GM19099 (cell line): ENCODE results near the gene CAPZB.

Experiments used
- POLR2A ChIP-seq: IDR thresholded peaks from 3 replicates; pipeline ENCODE4 v1.6.1; 2011; ENCODE audit warnings: low read depth; ENCODE audit not compliant: insufficient read length; ENCODE audit errors: extremely low read depth

Gene CAPZB

DNA sequence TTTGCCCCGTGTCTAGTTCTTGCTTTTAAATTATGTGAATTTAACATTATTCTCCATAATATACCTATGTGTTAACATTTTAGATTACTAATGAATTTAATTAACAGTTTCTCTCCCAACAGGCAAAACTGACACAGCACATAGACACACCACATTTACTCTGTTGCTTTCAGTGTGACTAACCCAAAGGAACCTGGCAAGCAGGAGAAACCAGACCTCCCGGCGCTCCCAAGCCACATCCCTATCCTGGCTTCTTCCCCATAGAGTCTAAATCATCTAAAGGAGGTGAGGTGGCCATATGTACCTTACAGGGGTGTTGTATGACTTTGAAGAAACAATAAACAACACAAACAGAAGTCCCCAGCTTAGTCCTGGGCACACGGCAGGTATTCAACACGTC lies 69.2 kb downstream of the CAPZB start:
- TF ChIP-seq POLR2A: no peak

DNA sequence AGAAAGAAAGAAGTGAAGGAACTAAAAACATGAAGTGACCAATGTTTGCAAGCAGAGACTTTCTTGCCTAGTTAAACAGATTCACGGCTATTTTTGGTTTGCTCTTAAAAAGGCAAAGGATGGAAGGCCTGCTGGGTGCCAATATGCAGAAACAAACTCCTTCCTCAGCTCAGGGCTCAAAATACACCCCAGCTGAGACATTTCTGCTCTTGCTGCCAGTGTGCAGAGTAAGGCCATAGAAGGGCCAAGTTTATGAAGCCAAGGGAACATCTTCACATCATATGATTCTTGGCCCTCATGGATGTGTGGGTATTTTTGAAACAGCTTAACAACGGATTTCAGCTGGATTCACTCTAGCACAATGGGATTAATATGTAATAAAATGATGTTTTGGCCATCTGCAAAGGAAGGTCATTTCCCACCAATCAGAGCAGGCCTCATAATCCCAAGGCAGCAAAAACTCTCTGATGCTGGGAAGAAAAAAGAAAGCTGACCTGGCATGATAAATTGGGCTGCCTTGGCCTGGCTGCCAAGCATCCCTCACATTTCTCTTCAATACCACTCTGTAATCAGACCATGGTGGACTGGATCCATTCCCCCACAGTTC lies 70.7 kb downstream of the CAPZB start:
- TF ChIP-seq POLR2A: no peak

DNA sequence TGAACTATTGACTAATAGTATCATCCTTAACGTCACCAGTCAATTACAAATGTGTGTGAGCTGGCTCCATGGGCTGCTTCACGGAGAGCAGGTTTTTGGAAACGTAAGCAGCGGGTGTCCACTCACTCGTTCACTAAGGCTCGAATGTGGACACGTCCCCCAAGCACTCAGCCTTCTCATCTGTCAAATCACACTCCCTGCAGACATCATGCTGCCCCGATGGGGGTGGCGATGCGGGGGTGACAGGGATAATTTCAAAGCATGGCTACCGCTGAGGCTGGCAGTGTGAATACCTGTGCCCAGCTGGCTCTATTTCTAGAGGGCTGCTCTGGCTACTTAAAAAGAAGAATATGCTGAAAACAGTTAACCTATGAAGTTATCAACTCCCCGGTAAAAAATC lies 71.3 kb downstream of the CAPZB start:
- no peak for TF ChIP-seq POLR2A

DNA sequence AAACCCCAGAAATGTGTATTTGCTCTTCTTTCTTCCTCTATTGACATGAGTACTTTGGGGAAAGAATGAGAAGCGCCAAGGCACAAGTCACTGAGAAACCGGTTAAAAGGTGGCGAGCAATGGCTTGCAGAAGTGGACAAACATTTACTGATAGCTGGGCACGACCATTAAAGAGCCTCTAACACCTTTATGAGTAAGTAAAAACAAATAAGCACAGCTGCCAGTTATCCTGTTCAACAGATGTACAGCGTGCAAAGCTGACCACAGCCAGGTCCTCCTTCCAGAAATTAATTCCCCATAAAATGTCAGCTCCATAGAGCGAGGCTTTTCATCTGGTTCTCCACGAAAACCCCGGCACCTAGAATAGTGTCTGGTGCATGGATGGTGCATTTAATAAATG lies 72.7 kb downstream of the CAPZB start:
- no peak for TF ChIP-seq POLR2A

DNA sequence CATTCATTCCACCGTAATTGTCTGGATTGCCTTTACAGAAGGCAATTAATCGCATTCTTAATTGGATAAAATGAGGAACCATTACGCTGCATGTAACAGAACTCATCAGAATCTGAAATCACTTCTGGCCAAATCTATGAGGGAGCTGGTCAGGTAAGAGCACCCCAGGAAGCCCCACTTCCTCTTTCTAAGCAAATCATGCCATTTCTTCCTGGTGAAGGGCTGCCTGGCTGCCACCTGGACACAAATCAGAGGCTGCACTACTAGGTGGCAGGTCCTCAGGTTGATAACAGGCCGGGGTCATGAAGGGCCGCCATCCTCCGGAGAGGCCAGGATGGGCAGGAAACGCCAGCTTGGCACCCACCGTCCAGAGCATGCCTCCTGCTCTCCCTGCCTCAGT lies 73.7 kb downstream of the CAPZB start:
- TF ChIP-seq POLR2A: no peak

DNA sequence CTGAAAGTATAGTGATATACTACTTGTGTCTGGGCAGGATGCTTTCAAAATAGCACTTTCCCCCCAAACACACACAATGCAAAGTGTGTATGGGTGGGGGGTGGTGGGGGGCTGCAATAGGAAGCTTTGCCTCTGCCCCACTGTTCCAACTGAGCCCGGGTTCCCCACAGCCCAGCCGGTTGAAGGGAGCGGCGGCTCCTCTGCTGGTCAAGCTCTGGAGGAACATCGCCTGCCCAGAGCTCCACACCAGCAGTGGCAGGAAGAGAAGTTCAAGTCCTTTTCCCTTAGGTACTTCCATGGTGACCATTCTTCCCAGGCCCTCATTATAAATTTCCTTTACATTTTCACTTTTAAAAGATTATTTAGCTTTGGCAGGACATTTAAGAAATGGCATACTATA lies 74.9 kb downstream of the CAPZB start:
- TF ChIP-seq POLR2A: no peak

DNA sequence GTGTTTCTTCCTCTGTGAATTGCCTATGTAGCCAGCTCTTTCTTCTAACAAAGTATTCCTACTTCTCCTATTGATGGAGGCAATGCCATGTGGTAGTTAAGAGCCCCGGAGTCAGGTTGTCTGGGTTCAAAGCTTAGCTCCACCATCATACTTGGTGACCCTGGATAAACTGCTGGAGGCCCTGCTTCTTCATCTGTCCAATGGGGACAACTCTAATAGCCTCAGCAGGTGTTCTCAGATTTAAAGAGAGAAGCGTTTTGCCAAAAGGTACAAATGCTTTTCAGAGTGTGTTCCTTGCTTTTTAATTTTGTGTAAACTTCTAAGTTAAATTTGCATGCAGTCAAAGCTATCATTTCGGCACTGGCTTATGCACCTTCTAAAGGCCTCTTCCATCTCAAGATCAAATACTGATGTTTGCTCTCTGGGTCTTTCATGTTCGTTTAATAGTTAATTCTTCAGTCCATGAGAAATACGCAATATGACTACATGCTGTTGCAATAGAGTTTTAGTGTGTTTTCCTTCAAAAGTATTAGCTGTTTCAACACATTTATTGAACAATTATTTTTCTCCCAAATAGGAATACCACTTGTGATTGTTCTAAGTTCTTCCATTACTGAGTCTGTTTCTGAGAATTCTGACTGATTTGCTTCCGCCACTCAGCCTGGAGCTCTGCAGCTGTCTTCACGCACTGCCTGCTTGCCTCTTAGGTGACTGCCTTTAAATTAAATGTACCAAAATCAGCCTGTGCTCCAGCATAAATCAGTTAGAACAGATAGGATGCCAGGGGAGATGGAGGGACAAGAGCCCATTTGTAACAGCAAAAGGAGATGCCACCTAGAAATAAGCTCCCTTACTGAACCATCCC lies 75.6 kb downstream of the CAPZB start:
- no peak for TF ChIP-seq POLR2A

DNA sequence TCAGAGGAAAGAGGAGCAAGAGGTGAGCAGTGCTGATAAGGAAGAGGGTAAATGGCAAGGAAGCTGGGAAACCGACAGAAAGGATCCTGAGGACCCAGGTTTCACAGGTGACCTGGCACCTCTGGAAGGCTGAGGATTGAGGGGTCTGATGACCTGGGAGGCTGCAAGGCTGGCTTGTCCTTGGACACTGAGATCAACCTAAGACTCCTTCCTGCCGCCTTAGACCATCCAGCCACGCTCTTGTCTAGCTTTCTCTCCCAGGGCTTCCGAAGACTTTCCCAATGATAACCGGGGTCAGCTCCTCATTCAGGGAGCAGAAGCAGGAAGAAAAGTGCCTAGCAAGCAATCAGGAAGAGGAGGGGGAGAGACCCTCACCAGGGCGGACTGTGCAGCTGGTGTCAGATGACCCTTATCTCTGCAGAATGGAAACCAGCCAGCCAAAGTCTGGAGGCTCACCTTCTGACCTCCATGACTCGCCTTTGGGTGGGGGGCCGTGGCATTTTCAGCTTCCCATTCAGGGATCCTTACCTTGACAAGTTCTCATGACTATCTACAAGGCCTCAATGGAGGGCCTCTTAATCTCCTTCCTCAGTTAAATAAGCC lies 77.7 kb downstream of the CAPZB start:
- TF ChIP-seq POLR2A: no peak

DNA sequence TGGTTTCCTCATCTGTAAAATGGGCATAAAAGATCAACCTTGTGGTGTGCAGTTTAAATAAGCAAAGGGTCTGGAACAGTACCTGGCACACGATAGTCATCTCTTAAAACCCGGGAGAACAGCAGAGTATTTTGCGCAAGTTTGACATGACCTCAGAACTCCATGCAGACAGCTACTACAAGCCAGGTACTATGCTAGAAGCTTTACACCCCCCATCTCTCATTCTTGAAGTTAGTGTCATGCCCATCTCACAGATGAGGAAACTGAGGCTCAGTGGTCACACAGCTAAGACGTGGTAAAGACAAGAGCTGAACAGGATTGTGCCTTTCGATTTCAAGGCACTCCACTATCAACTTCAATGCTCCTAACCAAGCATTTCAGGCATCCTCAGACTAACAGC lies 78.7 kb downstream of the CAPZB start:
- no peak for TF ChIP-seq POLR2A

DNA sequence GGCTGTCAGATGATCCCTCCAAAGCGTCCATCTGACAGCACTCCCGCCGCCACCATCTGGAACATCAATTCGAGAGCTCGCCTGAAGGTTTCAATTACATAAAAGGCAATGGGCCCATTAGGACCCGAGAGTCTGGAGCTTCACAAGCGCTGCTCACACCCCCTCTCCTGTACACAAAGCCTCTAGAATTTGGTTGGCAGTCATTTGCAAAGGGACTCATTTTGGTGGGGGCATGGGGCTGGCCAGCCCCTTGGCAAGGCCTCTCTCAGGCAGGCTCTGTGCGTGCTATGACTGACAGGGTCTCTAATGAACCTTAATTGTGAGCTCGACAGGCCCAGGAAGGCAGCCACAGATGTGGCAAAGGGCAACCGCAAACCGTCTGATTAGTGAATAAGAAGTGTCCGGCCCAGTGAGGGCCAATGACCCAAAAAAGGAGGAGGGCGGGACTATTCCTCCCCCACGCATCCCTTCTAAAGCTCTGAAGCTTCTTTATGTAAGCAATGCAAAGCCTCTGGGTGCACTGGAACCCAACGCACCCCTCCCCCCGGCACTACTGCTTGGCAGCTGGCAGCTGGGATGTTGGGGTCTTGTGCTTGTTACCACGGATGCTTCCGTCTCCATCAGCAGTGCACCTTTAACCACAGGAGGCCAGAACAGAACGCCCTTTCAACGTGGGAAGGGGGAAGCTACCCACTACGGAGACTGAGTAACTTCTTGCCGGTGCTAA lies 79.4 kb downstream of the CAPZB start:
- no peak for TF ChIP-seq POLR2A

DNA sequence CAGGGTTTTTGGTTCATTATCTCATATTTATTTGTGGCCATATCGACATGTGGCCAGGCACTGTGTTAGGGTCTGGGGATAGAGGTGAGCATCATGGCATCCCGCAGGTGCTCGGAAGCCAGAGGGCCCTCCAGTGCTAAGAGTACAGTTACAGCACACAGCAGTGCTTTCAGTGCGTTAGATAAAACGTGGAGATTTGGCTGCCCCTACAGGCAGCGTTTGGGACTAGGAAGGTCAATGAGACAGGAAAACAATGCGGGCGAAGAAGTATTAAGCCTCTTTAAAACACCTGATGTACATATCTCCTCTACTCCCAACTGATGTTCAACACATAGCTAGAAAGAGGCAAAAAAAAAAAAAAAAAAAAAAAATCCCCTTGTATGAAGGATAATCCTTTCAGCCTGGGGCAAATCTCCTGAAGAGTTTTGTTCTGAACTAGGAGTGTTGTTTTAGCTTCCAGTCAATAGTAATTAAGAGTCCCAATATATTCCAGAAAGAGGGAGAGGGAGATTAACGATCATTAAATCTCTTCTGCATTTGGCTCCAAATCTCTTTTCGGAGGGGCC lies 80.1 kb downstream of the CAPZB start:
- TF ChIP-seq POLR2A: no peak

DNA sequence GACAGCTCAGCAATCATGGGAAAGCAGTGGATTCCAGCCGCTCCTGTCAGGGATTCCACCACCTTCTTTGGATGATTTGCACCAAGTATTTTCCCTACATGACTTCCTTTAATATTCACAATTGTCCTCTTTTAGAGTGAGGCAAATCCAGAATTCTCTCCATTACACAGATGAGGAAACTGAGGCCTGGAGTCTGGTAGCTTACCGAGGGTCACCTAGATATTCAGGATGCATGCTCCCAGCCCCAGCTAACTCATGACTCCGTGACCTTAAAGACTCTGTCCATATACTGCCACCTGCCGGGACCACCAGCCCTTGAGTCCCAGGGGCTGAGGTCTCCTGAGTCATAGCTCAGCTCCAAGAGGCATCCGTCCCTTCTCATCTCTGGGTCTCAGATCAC lies 80.6 kb downstream of the CAPZB start:
- no peak for TF ChIP-seq POLR2A

DNA sequence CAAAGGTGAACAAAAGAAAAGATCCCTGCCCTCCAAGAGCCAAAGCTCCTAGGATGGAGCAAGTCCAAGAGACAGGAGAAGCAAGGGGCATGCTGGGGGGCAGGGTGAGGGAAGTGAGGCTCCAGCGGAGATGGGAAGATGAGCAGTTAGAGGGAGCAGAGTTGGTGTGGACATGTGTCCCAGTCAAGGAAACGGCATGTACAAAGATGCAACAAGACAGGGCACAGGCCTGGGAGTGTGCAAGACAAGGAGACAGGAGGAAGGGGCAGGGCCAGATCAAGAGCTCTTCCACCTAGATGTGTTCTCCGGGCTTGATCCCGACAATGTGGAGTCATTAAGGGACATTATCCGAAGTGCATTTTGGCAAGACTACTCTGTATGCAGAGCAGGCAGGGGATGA lies 82.1 kb downstream of the CAPZB start:
- TF ChIP-seq POLR2A: no peak

DNA sequence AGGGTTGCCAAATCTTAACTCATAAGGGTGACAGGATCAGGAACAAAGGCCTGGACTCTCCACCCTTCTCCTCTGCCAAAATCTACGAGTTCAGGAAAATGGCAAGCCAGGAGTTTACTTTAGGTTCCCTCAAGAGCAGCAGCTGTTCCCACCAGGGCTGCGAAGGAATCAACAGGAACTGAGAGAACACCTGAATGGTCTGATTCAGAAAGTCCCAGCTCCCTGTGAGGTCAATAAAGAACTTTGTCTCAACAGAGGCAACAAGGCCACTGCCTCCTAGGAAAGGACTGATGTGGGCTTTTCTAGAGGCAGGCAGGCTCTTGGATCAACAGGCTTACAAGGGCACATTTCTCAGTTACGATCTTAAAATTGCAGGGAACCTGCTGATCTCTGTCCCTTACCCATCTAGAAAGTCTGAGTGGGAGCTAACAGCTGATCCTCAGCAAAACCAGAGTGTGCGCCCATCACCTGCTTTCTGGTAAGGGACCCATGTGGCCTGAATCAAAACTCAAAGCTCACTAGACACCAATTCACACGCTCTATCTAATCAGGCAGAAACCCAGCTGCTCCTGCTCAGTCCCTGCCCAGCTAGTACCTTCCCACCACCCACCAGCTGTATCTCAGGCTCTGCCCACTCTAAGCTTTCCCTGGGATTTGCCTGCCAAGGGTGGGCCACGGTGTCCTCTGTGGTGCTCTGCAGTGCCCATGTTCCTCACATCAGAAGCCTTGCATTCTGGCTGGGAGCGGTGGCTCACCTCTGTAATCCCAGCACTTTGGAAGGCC lies 83.1 kb downstream of the CAPZB start:
- TF ChIP-seq POLR2A: no peak
